Prostate gland (tissue), 2 donors: Measurements from ENCODE around the gene RHOT2. TPM values are rescaled to one million over a fixed set of nuclear protein-coding genes. Genes with fewer than 3 reads are reported as not detected.

Experiments used
- DNase-seq: peaks from one replicate; pipeline ENCODE4 v3.0.0-alpha.2; 2019; ENCODE audit warnings: low spot score
- H3K27ac ChIP-seq, 2 donors: fragments of 200-600 bp; sonication (generic); 2 replicates each; pipeline ENCODE4 v1.5.1; 2017 to 2019
- H3K27me3 ChIP-seq: fragments of 200-600 bp; sonication (generic); replicated peaks from 2 replicates; pipeline ENCODE4 v1.5.1; 2019; ENCODE audit not compliant: insufficient read depth
- H3K36me3 ChIP-seq, 2 donors: fragments of 200-600 bp; sonication (generic); 1 replicate in 1 of 2; 2 replicates in 1 of 2; pipeline versions ENCODE4 v1.5.1 to v1.8.1; 2017 to 2019
- H3K4me1 ChIP-seq: fragments of 200-600 bp; sonication (generic); replicated peaks from 2 replicates; pipeline ENCODE4 v1.5.1; 2019
- H3K4me3 ChIP-seq, 2 donors: fragments of 200-600 bp; sonication (generic); 2 replicates each; pipeline ENCODE4 v1.5.1; 2017 to 2019
- H3K9me3 ChIP-seq: fragments of 200-600 bp; sonication (generic); 2 replicates; pipeline ENCODE4 v1.5.1; 2017
- POLR2A ChIP-seq: fragments of 450-650 bp; IDR thresholded peaks from one replicate; pipeline ENCODE4 v1.6.1; 2016; ENCODE audit warnings: antibody characterized with exemption, mild to moderate bottlenecking
- POLR2AphosphoS5 ChIP-seq: sonication (generic); formaldehyde crosslinking; IDR thresholded peaks from one replicate; pipeline ENCODE4 v1.6.1; 2017; ENCODE audit warnings: antibody characterized with exemption
- WGBS: methylation state at CpG from one replicate; pipeline ENCODE4 v1.1.5; 2018; 5-methylcytosine and 5-hydroxymethylcytosine counted together
- intact Hi-C: fragments of 100-400 bp; cut with DNase I; formaldehyde crosslinking; loops from one replicate; pipeline ENCODE4 v1.14.2; 2022
- total RNA-seq, 2 donors: library from RNA; depleted of rRNA; stranded (reverse); fragments of >200 nt; gene quantifications; one replicate each; pipeline ENCODE4 v1.1.0, GENCODE V29; 2016
- TF ChIP-seq, protein P1 (sequence below), 4 experiments: fragments of 200-600 bp in 2 of 4; fragments of 450-650 bp in 2 of 4; sonication (generic) in 2 of 4; IDR thresholded peaks; 1 replicate in 3 of 4; 2 replicates in 1 of 4; pipeline ENCODE4 v1.5.1; 2016 to 2019; ENCODE audit warnings: antibody characterized with exemption in 4 of 4, mild to moderate bottlenecking in 2 of 4, moderate library complexity in 2 of 4

The RHOT2 gene
- total RNA-seq, 2 donors from 2014 or later = 101 to 169 TPM

DNA sequence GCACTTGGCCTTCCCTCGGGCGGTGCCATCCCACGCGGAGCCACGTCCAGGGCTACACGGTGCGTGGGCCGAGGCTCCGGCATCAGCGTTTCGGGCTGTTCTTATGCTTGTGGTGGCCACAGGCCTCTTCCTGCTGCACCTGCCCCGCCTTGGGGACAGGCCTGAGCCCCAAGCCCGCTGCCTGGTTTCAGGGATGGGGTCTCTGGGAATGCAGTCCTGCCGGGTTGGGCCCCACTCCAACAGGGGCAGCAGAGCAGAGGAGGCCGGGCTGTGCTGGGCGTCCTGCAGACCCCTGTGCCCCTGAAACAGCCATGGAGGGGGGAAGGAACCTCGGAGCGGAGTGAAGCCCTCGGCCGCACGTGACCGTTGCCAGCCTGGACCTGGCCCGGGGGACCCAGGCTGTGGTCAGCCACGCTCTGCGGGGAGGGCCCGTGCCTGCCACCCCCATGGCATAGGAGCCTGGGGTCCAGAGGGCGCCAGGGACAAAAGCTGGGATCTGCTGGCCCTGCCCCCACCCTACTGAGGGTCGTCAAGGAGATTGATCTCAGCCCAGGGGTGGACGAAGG lies 37.6 kb upstream of the RHOT2 start:
- Histone ChIP-seq H3K9me3 (no peaks in the 10 kb centered on the region), H3K27me3 (no peaks in the 10 kb centered on the region), H3K27ac (no peak overlapping the region), H3K36me3 (peaks cover 0 to 3% of the 10 kb centered on the region in 2 donors), H3K4me1 (peaks cover 6% of the 10 kb centered on the region), H3K4me3 (no peak overlapping the region)
- intact Hi-C loops = no loop called here
- TF ChIP-seq POLR2A (no peak), POLR2AphosphoS5 (no peak)
- TF ChIP-seq, protein P1, sequence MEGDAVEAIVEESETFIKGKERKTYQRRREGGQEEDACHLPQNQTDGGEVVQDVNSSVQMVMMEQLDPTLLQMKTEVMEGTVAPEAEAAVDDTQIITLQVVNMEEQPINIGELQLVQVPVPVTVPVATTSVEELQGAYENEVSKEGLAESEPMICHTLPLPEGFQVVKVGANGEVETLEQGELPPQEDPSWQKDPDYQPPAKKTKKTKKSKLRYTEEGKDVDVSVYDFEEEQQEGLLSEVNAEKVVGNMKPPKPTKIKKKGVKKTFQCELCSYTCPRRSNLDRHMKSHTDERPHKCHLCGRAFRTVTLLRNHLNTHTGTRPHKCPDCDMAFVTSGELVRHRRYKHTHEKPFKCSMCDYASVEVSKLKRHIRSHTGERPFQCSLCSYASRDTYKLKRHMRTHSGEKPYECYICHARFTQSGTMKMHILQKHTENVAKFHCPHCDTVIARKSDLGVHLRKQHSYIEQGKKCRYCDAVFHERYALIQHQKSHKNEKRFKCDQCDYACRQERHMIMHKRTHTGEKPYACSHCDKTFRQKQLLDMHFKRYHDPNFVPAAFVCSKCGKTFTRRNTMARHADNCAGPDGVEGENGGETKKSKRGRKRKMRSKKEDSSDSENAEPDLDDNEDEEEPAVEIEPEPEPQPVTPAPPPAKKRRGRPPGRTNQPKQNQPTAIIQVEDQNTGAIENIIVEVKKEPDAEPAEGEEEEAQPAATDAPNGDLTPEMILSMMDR (IDR thresholded peaks at IDR 0.05) = no peak
- 62% methylated on average over 26 of the region's 29 CpGs for WGBS
- no peak for DNase-seq

DNA sequence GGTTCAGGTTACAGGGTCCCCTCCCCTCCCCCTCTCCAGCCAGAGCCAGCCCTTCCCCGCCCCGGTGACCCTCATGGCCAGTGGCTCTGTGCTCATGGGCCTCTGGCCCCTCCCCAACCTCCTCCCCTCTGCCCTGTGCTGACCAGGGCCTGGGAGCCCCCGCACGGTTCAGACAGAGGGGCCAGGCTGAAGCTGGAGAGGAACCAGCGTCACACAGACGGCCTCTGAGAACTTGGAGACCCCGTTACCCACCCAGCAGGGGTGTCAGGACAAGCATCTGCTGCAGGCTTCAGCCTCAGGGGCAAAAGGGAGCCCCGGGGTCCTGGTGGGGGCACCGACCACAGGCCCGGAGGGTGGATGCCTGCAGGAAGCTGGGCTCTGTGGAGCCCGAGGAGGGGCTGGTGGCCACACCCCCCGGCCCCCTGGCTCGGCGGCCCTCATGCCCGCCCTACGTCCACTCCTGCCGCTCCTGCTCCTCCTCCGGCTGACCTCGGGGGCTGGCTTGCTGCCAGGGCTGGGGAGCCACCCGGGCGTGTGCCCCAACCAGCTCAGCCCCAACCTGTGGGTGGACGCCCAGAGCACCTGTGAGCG lies 37.0 kb upstream of the RHOT2 start, which contains the start of gene WFIKKN1:
Gene WFIKKN1 (plus strand): TSS at position 171 of the 591 bp plus-strand sequence. CDS start 269 bp downstream, at position 440.
- 11% methylated on average over 18 of the region's 23 CpGs for WGBS
- Histone ChIP-seq H3K36me3 (peaks cover 0 to 3% of the 10 kb centered on the region in 2 donors), H3K27me3 (no peaks in the 10 kb centered on the region), H3K4me1 (peaks cover 9% of the 10 kb centered on the region), H3K9me3 (no peaks in the 10 kb centered on the region), H3K27ac (no peak within 1 kb of the TSS), H3K4me3 (no peak within 1 kb of the TSS)
- no peak for TF ChIP-seq POLR2A
- DNase-seq = no peak
- intact Hi-C loops = no loop called here

DNA sequence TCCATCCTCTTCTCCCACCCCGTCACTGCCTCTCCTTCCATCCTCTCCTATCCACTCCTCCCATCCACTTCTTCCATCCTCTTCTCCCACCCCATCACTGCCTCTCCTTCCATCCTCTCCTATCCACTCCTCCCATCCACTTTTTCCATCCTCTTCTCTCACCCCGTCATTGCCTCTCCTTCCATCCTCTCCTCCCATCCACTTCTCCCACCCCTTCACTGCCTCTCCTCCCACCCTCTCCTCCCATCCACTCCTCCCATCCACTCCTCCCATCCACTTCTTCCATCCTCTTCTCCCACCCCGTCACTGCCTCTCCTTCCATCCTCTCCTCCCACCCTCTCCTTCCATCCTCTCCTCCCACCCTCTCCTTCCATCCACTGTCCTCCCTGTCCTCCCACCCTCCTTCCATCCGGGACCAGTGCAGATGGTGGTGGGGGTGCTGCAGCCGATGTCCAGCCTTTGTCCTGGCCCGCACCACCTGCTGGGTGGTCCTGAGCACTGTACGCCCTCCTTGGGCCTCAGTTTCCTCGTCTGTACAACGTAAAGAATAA lies 36.0 kb upstream of the RHOT2 start:
- intact Hi-C loops = no loop called here
- Histone ChIP-seq H3K4me3 (no peak overlapping the region), H3K4me1 (peaks cover 9% of the 10 kb centered on the region), H3K9me3 (no peaks in the 10 kb centered on the region), H3K27ac (no peak overlapping the region), H3K36me3 (no peaks in the 10 kb centered on the region), H3K27me3 (no peaks in the 10 kb centered on the region)
- TF ChIP-seq, protein P1 (IDR thresholded peaks at IDR 0.05) = no peak
- TF ChIP-seq POLR2AphosphoS5 (no peak), POLR2A (no peak)
- WGBS = 55% methylated on average over 9 of the region's 9 CpGs
- DNase-seq = no peak

DNA sequence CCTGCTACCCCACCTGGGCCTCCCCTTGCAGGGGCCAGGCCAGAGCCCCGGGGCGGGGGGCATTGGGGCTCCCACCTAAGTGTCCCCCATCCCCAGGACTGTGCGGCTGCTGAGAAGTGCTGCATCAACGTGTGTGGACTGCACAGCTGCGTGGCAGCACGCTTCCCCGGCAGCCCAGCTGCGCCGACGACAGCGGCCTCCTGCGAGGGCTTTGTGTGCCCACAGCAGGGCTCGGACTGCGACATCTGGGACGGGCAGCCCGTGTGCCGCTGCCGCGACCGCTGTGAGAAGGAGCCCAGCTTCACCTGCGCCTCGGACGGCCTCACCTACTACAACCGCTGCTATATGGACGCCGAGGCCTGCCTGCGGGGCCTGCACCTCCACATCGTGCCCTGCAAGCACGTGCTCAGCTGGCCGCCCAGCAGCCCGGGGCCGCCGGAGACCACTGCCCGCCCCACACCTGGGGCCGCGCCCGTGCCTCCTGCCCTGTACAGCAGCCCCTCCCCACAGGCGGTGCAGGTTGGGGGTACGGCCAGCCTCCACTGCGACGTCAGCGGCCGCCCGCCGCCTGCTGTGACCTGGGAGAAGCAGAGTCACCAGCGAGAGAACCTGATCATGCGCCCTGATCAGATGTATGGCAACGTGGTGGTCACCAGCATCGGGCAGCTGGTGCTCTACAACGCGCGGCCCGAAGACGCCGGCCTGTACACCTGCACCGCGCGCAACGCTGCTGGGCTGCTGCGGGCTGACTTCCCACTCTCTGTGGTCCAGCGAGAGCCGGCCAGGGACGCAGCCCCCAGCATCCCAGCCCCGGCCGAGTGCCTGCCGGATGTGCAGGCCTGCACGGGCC lies 35.2 kb upstream of the RHOT2 start:
- H3K27me3 ChIP-seq = no peaks in the 10 kb centered on the region
- intact Hi-C loops = no loop called here
- no peak overlapping the region for H3K4me3 ChIP-seq
- H3K27ac ChIP-seq = no peak overlapping the region
- no peaks in the 10 kb centered on the region for H3K9me3 ChIP-seq
- peaks cover 9% of the 10 kb centered on the region for H3K4me1 ChIP-seq
- no peak for DNase-seq
- H3K36me3 ChIP-seq = no peaks in the 10 kb centered on the region
- TF ChIP-seq, protein P1 (IDR thresholded peaks at IDR 0.05) = no peak
- TF ChIP-seq POLR2A = no peak
- TF ChIP-seq POLR2AphosphoS5 = no peak
- WGBS = 92% methylated on average over 62 of the region's 67 CpGs

DNA sequence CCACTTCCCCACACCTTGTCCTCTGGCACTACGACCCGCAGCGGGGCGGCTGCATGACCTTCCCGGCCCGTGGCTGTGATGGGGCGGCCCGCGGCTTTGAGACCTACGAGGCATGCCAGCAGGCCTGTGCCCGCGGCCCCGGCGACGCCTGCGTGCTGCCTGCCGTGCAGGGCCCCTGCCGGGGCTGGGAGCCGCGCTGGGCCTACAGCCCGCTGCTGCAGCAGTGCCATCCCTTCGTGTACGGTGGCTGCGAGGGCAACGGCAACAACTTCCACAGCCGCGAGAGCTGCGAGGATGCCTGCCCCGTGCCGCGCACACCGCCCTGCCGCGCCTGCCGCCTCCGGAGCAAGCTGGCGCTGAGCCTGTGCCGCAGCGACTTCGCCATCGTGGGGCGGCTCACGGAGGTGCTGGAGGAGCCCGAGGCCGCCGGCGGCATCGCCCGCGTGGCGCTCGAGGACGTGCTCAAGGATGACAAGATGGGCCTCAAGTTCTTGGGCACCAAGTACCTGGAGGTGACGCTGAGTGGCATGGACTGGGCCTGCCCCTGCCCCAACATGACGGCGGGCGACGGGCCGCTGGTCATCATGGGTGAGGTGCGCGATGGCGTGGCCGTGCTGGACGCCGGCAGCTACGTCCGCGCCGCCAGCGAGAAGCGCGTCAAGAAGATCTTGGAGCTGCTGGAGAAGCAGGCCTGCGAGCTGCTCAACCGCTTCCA lies 34.4 kb upstream of the RHOT2 start:
- WGBS = 96% methylated on average over 67 of the region's 74 CpGs
- Histone ChIP-seq H3K4me3 (no peak overlapping the region), H3K27me3 (no peaks in the 10 kb centered on the region), H3K36me3 (no peaks in the 10 kb centered on the region), H3K4me1 (peaks cover 9% of the 10 kb centered on the region), H3K27ac (no peak overlapping the region), H3K9me3 (no peaks in the 10 kb centered on the region)
- intact Hi-C loops = no loop called here
- no peak for DNase-seq
- TF ChIP-seq POLR2A (no peak), POLR2AphosphoS5 (no peak)
- TF ChIP-seq, protein P1 (IDR thresholded peaks at IDR 0.05) = no peak
